ENCODE measurements around the gene TSPAN15.

DNA sequence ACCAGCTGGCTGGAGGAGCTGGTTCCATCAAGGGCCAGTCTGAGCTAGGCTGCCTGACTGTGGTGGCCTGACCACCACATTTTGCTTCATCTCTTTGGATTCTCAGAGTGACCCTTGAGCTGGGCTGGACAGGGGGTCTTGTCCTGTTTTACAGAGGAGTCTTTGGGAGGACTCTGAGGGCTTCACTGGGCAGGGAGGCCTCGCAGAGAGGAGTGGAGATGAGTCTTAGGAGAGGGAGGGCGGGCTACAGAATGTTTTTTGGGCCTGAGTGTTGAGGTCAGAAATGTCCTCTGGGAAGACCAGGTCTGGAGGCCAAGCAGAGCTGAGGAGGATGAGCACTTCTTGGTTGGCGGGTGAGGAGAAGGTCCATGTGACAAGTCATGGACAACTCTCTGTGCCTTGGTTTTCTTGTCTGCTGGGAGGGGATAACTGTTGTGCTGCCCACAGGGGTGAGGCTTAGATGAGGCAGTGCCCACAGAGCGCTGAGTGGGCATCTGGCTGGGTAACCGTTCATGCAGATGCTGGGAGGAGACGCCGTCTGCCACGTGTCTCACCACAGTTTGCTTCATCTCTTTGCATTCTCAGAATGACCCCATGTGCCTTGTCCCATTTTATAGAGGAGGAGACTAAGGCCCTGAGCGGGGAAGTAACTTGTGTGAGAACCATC lies 9.4 kb downstream of the TSPAN15 start:
- TF ChIP-seq, protein P1, sequence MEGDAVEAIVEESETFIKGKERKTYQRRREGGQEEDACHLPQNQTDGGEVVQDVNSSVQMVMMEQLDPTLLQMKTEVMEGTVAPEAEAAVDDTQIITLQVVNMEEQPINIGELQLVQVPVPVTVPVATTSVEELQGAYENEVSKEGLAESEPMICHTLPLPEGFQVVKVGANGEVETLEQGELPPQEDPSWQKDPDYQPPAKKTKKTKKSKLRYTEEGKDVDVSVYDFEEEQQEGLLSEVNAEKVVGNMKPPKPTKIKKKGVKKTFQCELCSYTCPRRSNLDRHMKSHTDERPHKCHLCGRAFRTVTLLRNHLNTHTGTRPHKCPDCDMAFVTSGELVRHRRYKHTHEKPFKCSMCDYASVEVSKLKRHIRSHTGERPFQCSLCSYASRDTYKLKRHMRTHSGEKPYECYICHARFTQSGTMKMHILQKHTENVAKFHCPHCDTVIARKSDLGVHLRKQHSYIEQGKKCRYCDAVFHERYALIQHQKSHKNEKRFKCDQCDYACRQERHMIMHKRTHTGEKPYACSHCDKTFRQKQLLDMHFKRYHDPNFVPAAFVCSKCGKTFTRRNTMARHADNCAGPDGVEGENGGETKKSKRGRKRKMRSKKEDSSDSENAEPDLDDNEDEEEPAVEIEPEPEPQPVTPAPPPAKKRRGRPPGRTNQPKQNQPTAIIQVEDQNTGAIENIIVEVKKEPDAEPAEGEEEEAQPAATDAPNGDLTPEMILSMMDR (IDR thresholded peaks at IDR 0.05) = no peak
- TF ChIP-seq POLR2A (IDR thresholded peaks at IDR 0.05) = no peak

All from breast epithelium (tissue), 3 donors.